Fibroblast of skin of abdomen (primary cell): ENCODE measurements around the gene PTPN5.

Experiments used
- DNase-seq: peaks from one replicate; pipeline ENCODE4 v3.0.0-alpha.2; 2013

PTPN5 gene

DNA sequence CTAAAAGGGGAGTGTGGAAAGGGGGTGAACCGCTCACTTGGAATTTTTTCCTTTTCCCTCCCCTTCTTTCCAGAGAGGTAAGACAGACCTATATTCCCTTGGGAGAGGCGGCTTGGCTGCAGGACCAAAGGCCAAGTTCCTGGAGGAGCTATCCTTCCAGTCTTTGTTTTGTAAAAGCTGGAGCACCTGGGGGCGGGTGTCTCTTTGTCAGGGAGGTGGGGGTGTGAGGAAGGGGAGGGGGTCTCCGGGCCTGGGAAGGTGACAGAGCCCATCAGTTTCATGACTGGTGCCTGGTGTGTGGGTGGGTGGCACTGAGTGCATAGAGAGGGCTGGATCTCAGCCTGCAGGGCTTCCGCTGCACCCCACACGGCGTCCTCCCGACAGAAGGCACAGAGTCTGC is 18.5 kb downstream of the PTPN5 start:
- no peak for DNase-seq

DNA sequence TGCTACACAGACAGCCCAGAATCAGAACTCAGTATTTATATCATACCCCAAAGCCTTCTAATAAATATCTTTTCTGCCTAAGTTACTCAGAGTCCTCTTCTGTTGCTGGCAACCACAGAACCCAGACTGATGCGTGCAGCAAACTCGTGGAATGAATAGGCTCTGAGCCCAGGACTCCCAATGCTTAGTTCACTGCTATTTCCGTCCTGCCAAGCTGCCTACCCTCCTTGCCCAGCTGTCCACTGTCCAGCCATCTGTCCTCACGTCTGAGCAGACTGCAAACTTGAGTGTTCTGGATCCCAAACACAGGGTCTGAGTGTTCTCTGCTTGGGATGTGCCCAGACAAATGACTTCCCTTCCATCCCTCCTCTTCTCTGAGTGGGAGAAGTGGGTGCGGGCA is 19.4 kb downstream of the PTPN5 start:
- DNase-seq = no peak

DNA sequence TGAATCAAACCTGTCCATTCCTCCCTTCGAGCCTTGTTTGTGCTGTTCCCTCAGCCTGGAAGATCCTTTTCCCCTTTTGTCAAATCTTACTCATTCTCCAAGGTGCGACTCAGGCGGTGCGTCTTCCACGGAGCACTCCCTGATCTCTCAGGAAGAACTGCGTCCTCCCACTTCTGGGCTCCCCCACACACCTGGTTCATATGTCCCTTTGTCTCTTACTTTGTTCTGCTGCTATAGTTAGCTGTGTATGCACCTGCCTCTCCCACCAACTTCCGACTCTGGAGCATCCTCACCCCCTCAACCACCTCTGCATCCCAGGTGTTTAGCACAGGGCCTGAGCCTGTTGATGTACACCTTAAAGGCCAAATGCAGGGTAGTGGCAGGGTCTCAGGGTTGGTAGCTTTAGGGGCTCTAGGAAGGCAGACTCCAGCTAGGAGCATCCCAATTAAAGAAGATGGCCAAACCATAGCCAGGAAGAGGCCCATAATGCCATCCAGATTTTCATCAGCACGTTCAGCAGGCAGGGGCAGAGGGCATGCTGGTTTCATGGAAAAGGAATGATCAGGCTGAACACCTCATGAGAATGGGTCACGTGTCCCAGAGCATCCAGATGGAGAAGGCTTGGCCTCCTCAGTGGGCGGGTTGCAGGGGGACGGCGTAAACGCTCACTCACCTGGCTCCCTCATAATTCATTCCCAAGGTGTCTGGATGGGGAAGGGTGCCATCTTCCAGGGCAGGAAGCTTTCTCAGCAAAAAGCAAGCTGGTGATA is 20.1 kb downstream of the PTPN5 start:
- DNase-seq = no peak

DNA sequence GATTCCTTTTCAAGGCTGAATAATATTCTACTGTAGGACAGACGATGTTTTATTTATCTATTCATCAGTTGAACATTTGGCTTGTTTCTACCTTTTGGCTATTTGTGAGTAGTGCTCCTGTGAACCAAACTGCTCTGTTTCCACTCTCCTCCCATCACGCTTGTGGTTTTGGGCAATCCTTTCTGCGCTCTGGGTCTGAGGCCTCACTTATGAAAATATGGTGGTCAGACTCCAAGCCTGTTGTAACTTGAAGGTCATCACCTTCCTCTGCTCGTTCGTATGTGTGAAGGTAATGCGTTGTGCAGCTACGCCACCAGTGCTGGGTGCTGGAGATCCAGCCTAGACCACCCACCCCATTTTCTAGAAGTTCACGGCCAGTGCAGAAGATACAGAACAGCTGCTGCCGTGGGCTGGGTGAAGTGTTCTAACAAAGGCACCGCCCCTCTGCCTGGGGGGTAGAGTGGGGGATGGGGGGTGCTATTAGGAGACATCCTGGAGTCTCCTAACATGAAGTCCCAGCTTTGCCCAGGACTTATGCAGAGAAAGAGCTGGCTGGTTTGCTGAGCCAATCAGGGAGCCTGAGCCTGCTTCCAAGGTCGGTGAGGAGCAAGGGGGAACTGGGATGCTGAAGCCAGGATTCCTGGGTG is 21.0 kb downstream of the PTPN5 start:
- no peak for DNase-seq

DNA sequence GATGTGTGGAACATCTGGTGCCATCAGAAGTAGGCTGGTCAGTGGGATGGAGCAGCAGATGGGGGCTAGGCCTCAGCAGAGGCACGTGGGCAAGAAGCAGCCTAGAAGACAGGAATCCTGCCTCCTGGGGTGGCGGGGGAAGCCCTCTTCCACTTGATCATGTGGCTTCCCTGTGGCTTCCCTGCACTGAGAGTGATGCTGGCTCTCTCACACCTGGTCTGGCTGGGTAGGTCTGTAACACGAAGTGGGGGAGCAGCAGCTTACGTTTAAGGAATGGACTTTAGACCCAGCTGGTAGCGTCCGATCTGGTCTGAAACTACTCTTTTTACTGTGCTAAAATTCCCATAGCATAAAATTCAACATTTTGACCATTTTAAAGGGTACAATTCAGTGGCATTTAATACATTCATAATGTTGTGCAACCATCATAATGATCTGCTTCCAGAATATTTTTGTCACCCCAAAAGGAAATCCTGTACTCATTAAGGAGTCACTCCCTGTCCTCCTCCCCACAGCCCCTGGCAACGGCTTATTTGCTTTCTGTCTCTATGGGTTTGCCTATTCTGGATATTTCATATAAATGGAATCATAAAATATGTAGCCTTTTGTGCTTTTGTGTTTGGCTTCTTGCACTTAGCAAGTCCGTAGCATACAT is 21.7 kb downstream of the PTPN5 start:
- no peak for DNase-seq

DNA sequence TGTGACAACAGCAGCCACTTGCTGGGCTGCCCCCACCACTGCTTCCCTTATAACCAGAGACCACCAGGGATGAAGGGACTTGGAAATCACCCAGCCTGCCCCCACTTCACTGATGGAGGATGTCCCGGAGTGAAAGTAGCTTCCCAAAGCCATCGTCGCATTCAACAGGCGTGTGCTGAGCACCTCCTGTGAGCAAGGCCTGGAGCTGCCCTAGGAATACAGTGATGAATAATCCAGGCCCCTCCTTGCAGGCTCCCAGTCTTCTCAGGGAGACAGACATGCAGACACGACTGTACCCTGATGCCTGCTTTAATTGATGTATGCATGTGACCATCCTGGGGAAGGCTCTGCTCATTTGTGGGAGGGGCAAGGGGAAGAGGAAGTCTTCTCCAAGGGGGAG is 22.6 kb downstream of the PTPN5 start:
- no peak for DNase-seq

DNA sequence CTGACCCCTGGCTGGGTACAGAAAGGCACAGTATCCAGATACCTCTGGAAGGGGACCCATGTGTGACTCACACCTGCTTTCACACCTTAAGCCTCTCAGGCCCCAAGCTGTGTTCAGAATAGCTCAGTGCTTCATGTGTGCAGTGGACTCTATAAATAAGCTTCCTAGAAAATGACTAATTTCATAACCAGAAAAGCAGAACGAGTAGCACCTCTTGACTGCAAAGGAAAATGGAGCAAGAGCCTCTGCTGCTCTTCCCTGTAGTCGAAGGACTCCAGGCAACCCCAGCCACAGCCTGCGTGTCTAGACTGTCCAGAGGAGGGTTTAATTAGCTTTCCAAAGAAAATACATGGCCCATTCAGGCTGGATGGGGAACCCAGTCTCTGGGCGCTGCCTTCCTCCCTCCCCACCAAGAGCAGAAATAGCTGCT is 23.1 kb downstream of the PTPN5 start:
- DNase-seq = no peak

DNA sequence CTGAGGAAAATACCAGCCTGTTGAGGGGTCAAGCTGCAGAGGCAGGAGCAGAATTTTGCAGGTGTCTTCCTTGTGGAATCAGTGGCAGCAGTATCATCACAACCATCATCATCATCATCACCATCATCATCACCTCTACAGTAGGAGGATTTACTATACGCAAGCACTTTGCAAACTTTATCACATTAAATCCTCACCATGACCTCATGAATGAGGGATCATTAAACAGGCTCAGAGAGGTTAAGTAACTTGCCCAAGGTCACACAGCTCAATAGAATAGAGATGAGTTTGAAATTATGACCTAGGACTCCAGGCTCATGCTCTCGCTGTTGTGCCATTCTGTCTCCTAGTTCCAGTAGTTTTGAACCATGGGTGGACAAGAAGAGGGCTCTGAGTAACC is 25.6 kb downstream of the PTPN5 start:
- no peak for DNase-seq

DNA sequence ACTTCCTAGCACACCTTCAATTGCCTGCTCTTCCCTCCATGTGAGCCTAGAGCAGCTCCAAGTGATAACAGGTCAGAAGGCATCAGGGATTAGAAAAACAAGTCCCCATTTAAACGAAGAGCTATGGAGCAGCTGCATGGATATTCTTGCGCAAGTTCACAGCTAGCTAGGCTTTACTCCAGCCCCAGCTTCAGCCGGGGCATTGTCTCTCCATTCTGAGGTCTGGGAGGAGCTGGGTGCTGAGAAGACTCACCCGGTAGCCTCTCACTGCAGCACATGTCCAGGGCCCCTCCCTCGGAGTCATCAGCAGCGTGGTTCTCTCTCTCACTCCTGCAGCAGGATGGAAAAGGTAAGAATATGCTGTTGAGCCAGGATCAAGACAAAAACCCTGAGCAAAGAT is 26.0 kb downstream of the PTPN5 start:
- no peak for DNase-seq

DNA sequence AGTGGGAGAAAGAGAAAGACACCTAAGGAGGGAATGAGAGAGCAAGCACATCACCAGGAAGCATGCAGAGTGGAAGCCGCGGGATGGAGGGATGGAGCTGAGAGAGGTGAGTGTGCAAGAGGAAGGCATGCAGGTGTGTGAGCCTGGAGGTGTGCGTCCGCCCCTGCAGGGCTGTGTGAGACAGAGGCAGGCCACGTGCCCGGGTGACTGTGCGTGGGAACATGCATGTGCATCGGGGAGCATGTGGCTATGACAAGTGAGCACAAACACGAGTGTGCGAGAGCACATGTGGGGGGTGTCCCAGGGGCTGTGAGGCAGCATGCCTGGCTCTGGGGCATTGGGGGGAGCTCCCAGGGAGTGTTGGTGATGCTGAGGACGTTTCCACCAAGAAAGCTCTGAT is 29.9 kb downstream of the PTPN5 start:
- DNase-seq = no peak

DNA sequence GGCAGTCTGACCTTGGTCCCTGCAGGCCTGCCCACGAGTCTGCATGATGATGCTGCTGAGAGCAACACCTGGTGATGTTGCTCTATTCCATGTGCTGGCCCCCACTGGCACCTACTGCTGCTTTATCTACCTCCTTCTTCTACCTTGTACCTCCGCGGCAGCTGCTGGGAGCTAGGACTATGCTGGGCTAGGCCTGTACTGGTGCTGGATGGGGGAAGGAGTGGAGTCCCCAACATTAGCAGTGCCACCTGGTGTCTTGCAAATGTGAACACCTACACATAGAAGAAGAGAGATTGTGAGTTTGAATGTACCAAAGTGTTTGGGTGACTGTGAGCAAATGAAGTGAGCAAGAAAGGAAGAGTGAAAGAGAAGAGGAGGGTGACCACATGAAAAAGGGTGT is 30.5 kb downstream of the PTPN5 start:
- no peak for DNase-seq

DNA sequence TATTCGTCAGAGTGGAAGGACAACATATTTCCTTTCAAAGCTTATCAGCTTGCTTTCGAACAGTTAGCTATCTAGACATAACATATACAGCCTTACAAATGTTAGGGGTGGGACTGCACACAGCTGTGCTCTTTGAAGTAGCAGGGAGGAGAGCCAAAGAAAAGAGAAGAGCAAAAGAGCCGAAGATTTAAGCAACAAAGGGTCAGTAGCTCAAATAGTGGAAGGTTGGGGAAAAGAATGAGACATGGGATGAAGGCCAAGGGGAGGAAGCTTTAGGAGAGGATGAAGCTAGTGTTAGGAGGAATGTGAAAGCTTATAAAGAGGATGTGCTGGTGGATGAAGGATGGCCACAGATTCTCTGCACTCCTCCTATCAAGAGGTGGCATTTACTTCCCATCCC is 33.8 kb downstream of the PTPN5 start:
- peak; percentile 10 for DNase-seq

DNA sequence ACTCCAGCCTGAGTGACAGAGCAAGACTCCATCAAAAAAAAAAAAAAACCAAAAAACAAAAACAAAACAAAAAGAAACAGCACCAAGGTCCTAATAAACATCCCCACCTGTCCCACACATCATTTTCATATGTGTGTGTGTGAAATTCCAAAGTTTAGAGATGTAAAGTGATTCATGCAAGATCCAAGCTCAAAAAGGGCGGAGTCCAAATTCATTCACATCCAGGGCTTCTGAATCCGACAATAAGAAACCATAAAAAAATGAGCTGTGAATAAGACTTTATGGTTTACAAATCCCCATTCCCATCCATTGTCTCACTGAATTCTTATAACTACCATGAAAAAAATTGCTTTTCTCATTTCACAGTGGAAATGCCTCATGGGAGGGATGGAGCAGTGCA is 34.7 kb downstream of the PTPN5 start:
- no peak for DNase-seq

DNA sequence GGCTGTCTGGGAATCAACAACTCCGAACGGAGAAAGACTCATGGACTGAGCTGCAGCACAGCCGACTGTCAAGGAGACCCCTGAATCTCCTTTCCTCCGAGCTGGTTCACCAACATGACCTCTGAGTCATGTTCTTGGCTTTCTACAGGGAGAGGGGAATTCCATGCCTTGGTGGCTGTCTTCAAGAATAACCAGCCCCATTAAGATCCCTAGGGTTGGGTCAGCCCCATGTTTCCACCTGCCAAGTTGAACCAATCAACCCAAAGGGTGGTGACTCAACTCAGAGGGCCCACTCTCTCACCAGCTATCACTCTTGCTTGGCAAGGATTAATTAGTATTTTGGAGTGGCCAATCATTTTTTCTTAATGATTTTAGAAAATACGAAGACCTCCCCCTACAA is 37.3 kb downstream of the PTPN5 start:
- no peak for DNase-seq

DNA sequence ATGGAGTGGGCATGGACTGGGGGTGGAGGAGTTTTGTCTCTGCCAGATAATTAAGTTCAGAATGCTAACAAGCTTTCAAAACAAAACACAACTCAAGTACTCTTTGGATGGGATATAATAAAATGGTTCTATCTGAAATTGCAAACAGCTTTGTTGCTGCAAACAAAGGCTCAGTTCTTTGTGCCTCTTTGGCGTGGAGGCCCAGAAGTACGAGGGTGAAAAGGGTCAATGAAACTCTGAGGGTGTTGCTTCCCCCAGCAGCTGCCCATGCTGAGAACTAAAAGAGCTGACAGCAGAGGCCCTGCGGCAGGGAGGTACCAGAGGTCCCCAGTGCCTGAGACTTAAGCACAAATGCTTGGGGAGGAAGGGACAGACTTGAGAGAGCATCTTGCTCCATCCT is 39.1 kb downstream of the PTPN5 start:
- DNase-seq = no peak

DNA sequence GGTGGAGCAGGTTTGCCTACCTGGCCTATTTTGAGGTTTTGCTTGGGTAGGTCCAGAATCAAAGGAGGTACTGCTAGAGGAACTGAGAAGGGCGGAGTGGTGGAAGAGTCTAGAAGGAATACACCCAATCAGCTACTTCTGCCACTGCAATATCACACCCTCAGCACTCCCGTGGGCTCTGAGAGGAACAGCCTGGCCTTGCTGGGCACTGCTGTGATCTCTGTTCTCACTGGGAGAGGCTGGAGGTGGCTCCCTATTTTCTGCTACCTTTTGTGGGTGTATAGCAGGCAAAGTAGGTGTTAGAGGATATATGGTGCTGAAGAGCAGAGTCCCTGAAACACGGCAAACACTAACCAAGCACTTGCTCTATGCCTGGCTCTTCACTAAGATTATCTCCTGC is 40.7 kb downstream of the PTPN5 start:
- no peak for DNase-seq

DNA sequence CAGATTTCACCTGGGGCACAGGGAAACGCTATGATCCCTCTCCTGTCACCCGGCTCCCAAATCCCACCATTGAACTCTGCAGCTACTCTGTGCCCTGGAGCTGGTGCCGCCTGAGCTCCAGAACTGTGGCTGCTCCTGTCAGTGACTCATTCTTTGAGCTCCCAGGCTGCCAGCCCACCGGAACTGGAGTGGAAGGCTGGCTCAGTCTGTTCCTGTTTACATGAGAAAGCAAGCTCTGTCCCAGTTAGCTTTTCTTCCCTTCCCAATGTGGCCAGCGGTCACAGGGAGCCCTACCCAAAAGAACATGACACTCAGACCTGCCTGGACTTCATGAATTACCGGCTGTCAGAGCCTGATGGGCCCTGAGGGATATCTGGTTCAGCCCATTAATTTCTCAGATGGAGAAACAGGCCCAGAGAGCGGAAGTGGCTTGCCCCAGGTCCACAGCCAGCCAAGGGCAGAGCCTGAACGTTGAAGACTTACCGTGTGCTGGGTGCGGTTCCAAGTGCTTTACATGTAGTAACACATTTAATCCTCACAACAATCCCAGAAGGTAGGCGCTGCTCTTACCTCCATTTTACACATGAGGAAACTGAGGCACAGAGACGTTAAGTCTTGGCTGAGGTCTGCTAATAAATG is 41.8 kb downstream of the PTPN5 start:
- peak; percentile 52 for DNase-seq

DNA sequence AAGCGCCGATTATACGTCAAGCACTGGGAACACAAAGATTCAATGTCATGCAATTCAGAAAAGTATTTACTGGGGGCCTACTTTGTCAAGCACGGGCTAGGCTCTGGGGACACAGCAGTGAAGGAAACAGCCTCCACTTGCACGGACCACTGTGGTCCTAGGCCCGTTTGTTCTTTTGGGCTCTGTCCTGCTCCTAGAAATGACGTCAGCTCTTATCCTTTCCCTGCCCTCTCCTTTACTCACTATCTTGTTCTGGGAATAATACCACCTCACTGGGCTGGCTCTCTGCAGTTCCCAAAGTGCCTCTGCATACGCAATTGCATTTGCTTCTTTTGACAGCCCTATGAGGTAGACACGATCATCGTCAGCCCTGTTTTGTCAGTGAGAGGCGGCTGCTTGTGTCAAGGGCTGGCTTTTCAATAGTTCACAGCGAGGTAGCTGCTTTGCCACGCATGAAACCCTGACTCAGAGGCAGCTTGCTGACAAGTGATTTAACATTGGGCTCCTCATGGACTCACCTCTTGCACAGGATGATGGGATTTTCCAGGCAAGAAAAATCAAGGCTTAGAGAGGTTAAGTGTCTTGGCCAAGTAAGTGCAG is 42.7 kb downstream of the PTPN5 start:
- no peak for DNase-seq

DNA sequence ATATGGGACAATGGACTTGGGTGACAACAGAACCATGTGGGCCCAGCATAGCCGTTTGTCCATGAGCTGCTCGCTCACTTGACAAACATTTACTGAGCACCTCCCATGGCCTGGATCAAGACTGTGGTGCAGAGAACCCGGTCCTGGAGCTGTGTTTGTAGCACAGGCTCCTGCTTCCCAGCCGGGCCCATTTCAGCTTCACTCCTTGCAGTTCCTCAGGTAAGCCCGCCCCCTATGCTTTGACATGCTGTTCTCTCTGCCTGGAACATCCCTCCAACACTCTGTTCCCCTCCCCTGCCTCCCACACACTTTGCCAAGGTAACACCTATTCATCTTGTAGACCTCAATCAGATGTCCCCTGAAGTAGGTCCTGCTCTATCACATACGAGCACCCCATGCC is 46.3 kb downstream of the PTPN5 start:
- DNase-seq = no peak

DNA sequence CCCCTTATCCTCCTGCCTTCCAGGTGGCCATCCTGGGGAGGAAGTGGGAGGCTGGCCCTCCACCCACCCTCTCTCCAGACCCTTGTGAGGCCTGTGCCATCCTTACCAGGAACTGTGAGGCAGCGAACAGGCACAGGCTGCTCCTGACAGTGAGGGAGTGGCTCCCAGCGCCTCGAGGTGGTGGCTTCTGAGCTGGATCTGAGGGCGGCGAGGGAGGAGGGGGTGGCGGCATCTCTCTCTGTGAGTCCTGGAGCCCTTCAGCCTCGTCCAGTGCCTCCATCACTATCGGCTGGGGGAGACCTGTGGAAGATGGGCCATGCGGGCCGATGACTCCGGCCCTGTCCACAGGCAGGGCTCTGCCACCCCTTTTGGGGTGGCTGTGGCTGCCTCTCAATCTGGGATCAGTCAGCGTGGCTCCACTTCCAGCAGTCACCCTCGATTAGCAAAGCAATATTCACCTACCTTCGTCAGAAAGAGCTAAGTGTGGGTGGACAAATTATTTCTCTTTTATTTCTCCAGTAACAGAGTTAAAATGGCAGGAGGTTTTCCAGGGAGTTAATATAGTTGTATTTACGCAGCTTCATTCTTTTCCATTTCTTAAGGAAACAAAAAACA is 47.6 kb downstream of the PTPN5 start:
- no peak for DNase-seq

DNA sequence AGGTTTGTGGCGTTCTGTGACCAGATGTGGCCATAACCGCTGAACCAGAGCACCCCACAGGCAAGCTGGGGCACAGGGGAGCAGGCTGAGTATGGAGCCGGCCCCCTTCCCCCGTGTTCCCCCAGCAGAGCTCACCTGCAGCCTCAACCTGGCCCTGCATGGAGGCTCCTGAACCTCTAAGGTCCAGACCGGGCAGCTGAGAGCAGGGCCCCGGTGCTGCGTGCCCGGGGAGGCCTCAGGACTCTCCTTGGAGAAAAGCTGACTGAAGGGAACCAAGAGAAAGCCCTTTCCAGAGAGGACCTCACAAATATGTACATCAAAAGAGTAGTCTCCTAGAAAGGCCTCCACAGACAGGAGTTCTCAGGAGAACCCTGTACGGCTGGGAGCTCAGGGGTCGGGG is 48.2 kb downstream of the PTPN5 start:
- DNase-seq = no peak

DNA sequence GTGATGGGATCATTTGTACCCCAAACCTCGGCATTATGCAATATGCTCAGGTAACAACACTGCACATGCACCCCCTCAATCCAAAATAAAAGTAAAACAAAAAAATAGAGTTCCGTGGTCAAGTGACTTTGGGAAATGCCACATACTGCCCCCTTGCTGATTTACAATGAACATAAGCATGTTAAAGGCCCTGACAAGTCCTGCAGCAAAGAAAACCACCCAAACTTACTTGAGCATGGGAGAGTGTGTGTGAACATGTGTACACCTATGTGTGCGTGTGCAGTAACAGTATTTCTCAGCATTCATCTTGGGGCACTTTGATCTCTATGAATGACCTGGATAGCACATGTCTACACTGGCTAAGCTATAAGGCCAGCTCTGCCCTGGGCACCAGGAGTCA is 49.8 kb downstream of the PTPN5 start:
- DNase-seq = no peak

DNA sequence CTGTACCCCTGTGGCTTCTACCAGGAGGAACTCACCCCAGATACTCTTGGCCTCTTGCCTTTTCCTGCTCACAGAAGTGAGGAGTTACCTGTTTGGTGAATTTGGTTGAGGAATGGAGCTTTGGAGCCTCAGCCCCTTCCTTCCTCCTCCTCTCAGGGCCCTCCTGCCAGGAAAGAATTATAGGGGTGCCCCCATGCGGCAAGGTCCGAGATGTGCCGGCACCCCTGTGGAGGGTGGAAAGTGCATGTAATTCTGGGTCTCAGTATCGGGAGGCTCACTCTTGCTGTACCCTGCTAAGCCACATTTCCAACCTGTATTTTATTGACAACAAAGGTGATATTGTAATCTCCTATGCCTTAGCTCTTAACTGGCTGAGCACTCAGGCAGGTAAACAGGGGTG is 51.9 kb downstream of the PTPN5 start:
- no peak for DNase-seq
